Progenitor cell of endocrine pancreas (in vitro differentiated cells): ENCODE results near the gene MAT1A. TPM values are rescaled to one million over a fixed set of nuclear protein-coding genes. Genes with fewer than 3 reads are reported as not detected.
"Not testable (repeated sequence)": the region's sequence is repeated elsewhere in the genome, so short reads cannot be mapped to it uniquely, and the experiment has no call there.

Experiments
- DNase-seq: peaks from one replicate; pipeline ENCODE4 v3.0.0; 2021; ENCODE audit warnings: low spot score; ENCODE audit not compliant: unreplicated experiment
- H3K27ac Mint-ChIP-seq: 2 replicates; pipeline ENCODE4 v1.8.0; 2021; ENCODE audit warnings: mild to moderate bottlenecking, moderate library complexity, mixed read lengths
- H3K27me3 Mint-ChIP-seq: 2 replicates; pipeline ENCODE4 v1.8.0; 2021; ENCODE audit warnings: mixed read lengths
- H3K36me3 Mint-ChIP-seq: 2 replicates; pipeline ENCODE4 v1.8.0; 2022; ENCODE audit warnings: mixed read lengths; ENCODE audit not compliant: insufficient read depth
- H3K4me1 Mint-ChIP-seq: 2 replicates; pipeline ENCODE4 v1.8.0; 2021; ENCODE audit warnings: low read depth, mixed read lengths
- H3K4me3 Mint-ChIP-seq: 2 replicates; pipeline ENCODE4 v1.8.0; 2021; ENCODE audit warnings: low read depth, mild to moderate bottlenecking, moderate library complexity, mixed read lengths
- H3K9me3 Mint-ChIP-seq: 2 replicates; pipeline ENCODE4 v1.8.0; 2021; ENCODE audit warnings: low read depth, mixed read lengths
- total RNA-seq: library from RNA; stranded (reverse); gene quantifications from 2 replicates; pipeline ENCODE4 v1.2.1, GENCODE V29; 2021
- TF ChIP-seq, protein P1 (sequence below): fragments of 200-600 bp; sonication (generic); IDR thresholded peaks from one replicate; pipeline ENCODE4 v1.5.0; 2021; ENCODE audit warnings: antibody characterized with exemption, mild to moderate bottlenecking; ENCODE audit not compliant: unreplicated experiment

MAT1A gene
- total RNA-seq, 1 donor from 2014 or later: 0.34 TPM

DNA sequence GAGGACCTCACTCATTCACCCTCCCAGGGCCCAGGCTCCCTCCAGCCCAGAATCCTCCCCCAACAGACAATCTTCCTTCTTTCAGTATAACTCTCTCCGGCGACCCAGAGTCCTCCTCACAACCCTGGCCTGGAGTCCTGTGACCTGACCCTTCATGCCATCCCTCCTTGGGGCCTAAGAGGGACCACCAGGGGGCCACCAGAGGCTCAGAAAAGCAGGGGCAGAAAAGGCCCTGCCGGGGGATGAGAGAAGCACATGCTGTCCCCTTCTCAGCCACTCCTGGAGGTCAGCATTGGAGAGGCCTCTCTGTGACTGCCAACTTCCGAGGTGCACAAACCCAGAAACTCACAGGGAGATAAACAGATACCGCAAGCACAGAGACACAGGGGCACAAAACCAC lies 53.0 kb downstream of the MAT1A start:
- not testable (repeated sequence) for H3K4me3 Mint-ChIP-seq, DNase-seq, H3K36me3 Mint-ChIP-seq, H3K9me3 Mint-ChIP-seq, H3K27me3 Mint-ChIP-seq, H3K27ac Mint-ChIP-seq, H3K4me1 Mint-ChIP-seq
- TF ChIP-seq, protein P1, sequence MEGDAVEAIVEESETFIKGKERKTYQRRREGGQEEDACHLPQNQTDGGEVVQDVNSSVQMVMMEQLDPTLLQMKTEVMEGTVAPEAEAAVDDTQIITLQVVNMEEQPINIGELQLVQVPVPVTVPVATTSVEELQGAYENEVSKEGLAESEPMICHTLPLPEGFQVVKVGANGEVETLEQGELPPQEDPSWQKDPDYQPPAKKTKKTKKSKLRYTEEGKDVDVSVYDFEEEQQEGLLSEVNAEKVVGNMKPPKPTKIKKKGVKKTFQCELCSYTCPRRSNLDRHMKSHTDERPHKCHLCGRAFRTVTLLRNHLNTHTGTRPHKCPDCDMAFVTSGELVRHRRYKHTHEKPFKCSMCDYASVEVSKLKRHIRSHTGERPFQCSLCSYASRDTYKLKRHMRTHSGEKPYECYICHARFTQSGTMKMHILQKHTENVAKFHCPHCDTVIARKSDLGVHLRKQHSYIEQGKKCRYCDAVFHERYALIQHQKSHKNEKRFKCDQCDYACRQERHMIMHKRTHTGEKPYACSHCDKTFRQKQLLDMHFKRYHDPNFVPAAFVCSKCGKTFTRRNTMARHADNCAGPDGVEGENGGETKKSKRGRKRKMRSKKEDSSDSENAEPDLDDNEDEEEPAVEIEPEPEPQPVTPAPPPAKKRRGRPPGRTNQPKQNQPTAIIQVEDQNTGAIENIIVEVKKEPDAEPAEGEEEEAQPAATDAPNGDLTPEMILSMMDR: peak; percentile 13

DNA sequence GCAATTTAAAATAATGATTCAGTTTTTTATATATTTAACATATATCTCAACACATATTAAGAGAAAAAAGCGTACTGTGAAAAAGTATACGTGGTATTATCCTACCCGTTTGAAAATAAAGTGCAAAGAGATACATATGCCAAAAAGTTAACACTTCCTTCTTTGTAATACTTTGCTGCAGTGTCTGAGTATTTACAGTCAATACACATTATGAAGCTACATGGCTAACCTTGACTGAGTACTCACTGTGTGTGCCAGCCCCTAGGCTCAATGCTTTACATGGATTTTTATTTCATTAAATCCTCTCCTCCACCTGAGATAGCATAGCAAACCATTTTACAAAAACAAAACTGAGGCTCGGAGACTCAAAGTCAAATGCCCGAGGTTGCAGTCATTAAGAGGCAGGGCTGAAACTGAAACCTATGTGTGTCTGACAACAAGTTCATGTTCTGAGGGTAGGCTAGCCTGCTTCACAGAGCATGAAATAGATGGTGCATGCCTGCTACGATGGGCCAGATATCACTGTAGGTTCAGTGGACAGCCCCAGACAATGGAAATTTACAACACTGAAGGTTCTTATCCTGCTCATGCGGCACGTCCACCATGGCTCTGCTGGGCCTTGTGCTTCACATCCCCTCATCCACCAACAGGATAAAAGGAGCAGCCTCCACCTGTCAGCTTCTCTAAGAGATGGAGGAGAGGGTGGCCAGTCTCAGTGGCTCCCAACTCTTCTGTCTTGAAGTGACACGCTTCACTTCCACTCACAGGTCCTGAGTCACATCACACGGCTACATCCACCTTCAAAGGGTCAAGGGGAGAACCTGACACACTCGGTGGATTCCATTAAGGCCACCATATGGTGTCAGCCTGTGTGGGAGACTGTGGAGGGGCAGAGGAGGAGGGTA lies 54.9 kb downstream of the MAT1A start:
- not testable (repeated sequence) for H3K36me3 Mint-ChIP-seq, H3K27me3 Mint-ChIP-seq, H3K9me3 Mint-ChIP-seq, H3K4me3 Mint-ChIP-seq, H3K4me1 Mint-ChIP-seq, DNase-seq, H3K27ac Mint-ChIP-seq

DNA sequence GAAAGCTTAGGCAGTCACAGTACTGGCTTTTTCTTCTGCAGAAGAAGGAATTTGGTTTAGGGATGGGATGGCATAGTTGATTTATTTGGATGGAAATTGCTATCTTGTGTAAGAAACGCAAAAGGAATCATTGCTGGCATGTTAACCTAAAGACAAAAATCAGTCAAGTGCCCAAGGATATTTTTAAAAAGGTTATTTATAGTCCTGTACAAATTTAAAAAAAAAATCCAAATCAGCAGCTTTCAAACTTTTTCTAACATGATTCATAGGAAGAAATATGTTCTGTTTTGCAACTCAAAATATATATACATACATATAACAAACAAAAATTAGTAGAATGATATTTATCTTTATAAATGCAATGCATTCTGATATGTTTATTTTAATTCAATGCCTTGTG lies 55.6 kb downstream of the MAT1A start:
- H3K27ac Mint-ChIP-seq, DNase-seq, H3K27me3 Mint-ChIP-seq, H3K36me3 Mint-ChIP-seq, H3K9me3 Mint-ChIP-seq, H3K4me3 Mint-ChIP-seq, H3K4me1 Mint-ChIP-seq: not testable (repeated sequence)

DNA sequence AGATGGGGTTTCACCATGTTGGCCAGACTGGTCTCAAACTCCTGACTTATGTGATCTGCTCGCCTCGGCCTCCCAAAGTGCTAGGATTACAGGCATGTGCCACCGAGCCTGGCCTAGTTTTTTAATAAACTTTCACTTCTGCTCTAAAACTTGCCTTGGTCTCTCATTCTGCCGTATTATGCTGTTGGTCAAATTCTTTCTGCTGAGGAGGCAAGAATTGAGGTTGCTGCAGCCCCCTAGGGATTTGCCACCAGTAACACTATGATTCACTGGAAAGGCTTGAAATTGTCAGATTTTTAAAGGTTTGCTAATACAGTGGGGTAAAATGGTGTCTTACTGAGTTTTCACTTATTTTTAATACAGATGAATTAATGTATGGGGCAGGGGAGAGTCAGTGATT lies 62.7 kb downstream of the MAT1A start:
- H3K9me3 Mint-ChIP-seq, H3K36me3 Mint-ChIP-seq, H3K27me3 Mint-ChIP-seq, H3K27ac Mint-ChIP-seq, H3K4me3 Mint-ChIP-seq, H3K4me1 Mint-ChIP-seq, DNase-seq: not testable (repeated sequence)

DNA sequence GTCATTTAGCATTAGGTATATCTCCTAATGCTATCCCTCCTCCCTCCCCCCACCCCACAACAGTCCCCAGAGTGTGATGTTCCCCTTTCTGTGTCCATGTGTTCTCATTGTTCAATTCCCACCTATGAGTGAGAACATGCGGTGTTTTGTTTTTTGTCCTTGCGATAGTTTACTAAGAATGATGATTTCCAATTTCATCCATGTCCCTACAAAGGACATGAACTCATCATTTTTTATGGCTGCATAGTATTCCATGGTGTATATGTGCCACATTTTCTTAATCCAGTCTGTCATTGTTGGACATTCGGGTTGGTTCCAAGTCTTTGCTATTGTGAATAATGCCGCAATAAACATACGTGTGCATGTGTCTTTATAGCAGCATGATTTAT lies 66.4 kb downstream of the MAT1A start:
- H3K4me1 Mint-ChIP-seq, DNase-seq, H3K27ac Mint-ChIP-seq, H3K4me3 Mint-ChIP-seq, H3K27me3 Mint-ChIP-seq, H3K9me3 Mint-ChIP-seq, H3K36me3 Mint-ChIP-seq: not testable (repeated sequence)

Other genes starting within 250 kb of the MAT1A start
- 34.7 and 34.8 TPM in 2 replicates for gene TMEM254, start 211.0 kb downstream of the MAT1A start, total RNA-seq
- gene PLAC9, start 156.9 kb downstream of the MAT1A start, total RNA-seq: 0.79 and 1.6 TPM in 2 replicates
- 120 and 126 TPM in 2 replicates for gene ANXA11, start 84.1 kb downstream of the MAT1A start, total RNA-seq
- not detected in 2 replicates for gene DYDC1, start 67.1 kb upstream of the MAT1A start, total RNA-seq
- gene DYDC2, start 67.1 kb upstream of the MAT1A start, total RNA-seq: 1.4 and 1.8 TPM in 2 replicates
- gene PRXL2A, start 118.9 kb upstream of the MAT1A start, total RNA-seq: 132 and 137 TPM in 2 replicates
- 126 TPM in 2 replicates for gene TSPAN14, start 164.7 kb upstream of the MAT1A start, total RNA-seq
- gene SH2D4B, start 248.2 kb upstream of the MAT1A start, total RNA-seq: 0.11 and 0.12 TPM in 2 replicates